ENCODE data around the gene PCSK6. TPM values are rescaled to one million over a fixed set of nuclear protein-coding genes. Genes with fewer than 3 reads are reported as not detected.

PCSK6 gene
- polyA plus RNA-seq, 1 donor from 2014 or later = 1.1 TPM

- Histone ChIP-seq H3K79me2 (replicated peaks; ENCODE audit: insufficient read depth, low read length) (no peaks in the 10 kb centered on the region), H2AFZ (ENCODE audit: low read depth, low read length) (no peak overlapping the region), H3K36me3 (ENCODE audit: insufficient read depth, low read length) (no peaks in the 10 kb centered on the region), H3K27me3 (ENCODE audit: insufficient read depth, low read depth, low read length) (no peaks in the 10 kb centered on the region), H3K9ac (ENCODE audit: low read length) (no peak overlapping the region), H3K27ac (ENCODE audit: low read length) (no peak overlapping the region), H3K4me2 (ENCODE audit: low read length) (no peak overlapping the region), H3F3A (ENCODE audit: insufficient read depth, low read length, poor library complexity, severe bottlenecking) (no peaks in the 10 kb centered on the region), H3K9me3 (ENCODE audit: low read length) (no peaks in the 10 kb centered on the region), H3K9me2 (ENCODE audit: insufficient read depth, low read length) (no peaks in the 10 kb centered on the region), H3K4me3 (ENCODE audit: low read length) (no peak overlapping the region), H4K20me1 (ENCODE audit: insufficient read depth) (no peaks in the 10 kb centered on the region)
- TF ChIP-seq RAD21 (conservative IDR thresholded peaks at IDR 0.05) = no peak
- TF ChIP-seq REST (IDR thresholded peaks at IDR 0.05; ENCODE audit: borderline replicate concordance) = no peak
- no peak for TF ChIP-seq POLR2AphosphoS5 (IDR thresholded peaks at IDR 0.05)
- no peak for TF ChIP-seq MXI1 (conservative IDR thresholded peaks at IDR 0.05; ENCODE audit: poor library complexity, severe bottlenecking)
- no peak for TF ChIP-seq EZH2 (IDR thresholded peaks at IDR 0.05; ENCODE audit: borderline replicate concordance, insufficient read depth, low read length, poor library complexity, severe bottlenecking)
- TF ChIP-seq SMC3 (conservative IDR thresholded peaks at IDR 0.05; ENCODE audit: poor library complexity) = no peak
- no peak for TF ChIP-seq CTCF (IDR thresholded peaks at IDR 0.05; ENCODE audit: poor library complexity, severe bottlenecking)
These were observed 11.6 kb downstream of the PCSK6 start for GRCh38 chr15:101477851-101478362.

- Histone ChIP-seq H3K4me2 (ENCODE audit: low read length) (no peak overlapping the region), H2AFZ (ENCODE audit: low read depth, low read length) (no peak overlapping the region), H3K27ac (ENCODE audit: low read length) (no peak overlapping the region), H3K4me3 (ENCODE audit: low read length) (no peak overlapping the region), H3K9ac (ENCODE audit: low read length) (no peak overlapping the region), H3K27me3 (ENCODE audit: insufficient read depth, low read depth, low read length) (no peaks in the 10 kb centered on the region), H3F3A (ENCODE audit: insufficient read depth, low read length, poor library complexity, severe bottlenecking) (no peaks in the 10 kb centered on the region), H3K79me2 (replicated peaks; ENCODE audit: insufficient read depth, low read length) (no peaks in the 10 kb centered on the region), H3K9me2 (ENCODE audit: insufficient read depth, low read length) (no peaks in the 10 kb centered on the region), H4K20me1 (ENCODE audit: insufficient read depth) (no peaks in the 10 kb centered on the region), H3K9me3 (ENCODE audit: low read length) (no peaks in the 10 kb centered on the region), H3K36me3 (ENCODE audit: insufficient read depth, low read length) (no peaks in the 10 kb centered on the region)
- no peak for TF ChIP-seq EZH2 (IDR thresholded peaks at IDR 0.05; ENCODE audit: borderline replicate concordance, insufficient read depth, low read length, poor library complexity, severe bottlenecking)
- no peak for TF ChIP-seq EP300 (conservative IDR thresholded peaks at IDR 0.05; ENCODE audit: poor library complexity, severe bottlenecking)
- TF ChIP-seq POLR2AphosphoS5 (IDR thresholded peaks at IDR 0.05) = no peak
- no peak for TF ChIP-seq CTCF (IDR thresholded peaks at IDR 0.05; ENCODE audit: poor library complexity, severe bottlenecking)
- TF ChIP-seq MXI1 (conservative IDR thresholded peaks at IDR 0.05; ENCODE audit: poor library complexity, severe bottlenecking) = no peak
- no peak for TF ChIP-seq SMC3 (conservative IDR thresholded peaks at IDR 0.05; ENCODE audit: poor library complexity)
- TF ChIP-seq TAF1 (IDR thresholded peaks at IDR 0.05; ENCODE audit: low read depth) = no peak
- TF ChIP-seq REST (IDR thresholded peaks at IDR 0.05; ENCODE audit: borderline replicate concordance) = no peak
- no peak for TF ChIP-seq RAD21 (conservative IDR thresholded peaks at IDR 0.05)
These were observed 12.8 kb downstream of the PCSK6 start for GRCh38 chr15:101476756-101477155.

All from neural cell (in vitro differentiated cells).